HCT116 (cell line): ENCODE measurements around the gene MYOZ2.

ENCODE experiments used
- CBX3 ChIP-seq: IDR thresholded peaks from 2 replicates; pipeline ENCODE4 v1.6.1; 2012; ENCODE audit warnings: low read depth
- CTCF ChIP-seq, 3 experiments: fragments of 200-600 bp in 1 of 3; sonication (generic) in 1 of 3; IDR thresholded peaks in 2 of 3; conservative IDR thresholded peaks in 1 of 3; 2 replicates each; pipeline ENCODE4 v1.5.1; 2012 to 2017; ENCODE audit warnings: low read depth in 2 of 3, low read length in 2 of 3, antibody characterized with exemption in 1 of 3, borderline replicate concordance in 1 of 3, control low read depth in 1 of 3, mild to moderate bottlenecking in 1 of 3, mixed read lengths in 1 of 3, mixed run types in 1 of 3, moderate library complexity in 1 of 3; ENCODE audit not compliant: insufficient read depth in 1 of 3
- POLR2A ChIP-seq: IDR thresholded peaks from 2 replicates; pipeline ENCODE4 v1.7.0; 2011; ENCODE audit warnings: borderline replicate concordance; ENCODE audit not compliant: insufficient read depth, insufficient read length; ENCODE audit errors: extremely low read depth

GRCh38 chr4:119233750-119234149 is 98.1 kb downstream of the MYOZ2 start:
- no peak for TF ChIP-seq CTCF (IDR thresholded peaks at IDR 0.05 in 2 of 3, conservative IDR thresholded peaks at IDR 0.05 in 1 of 3; ENCODE audit: borderline replicate concordance in 1 of 3, insufficient read depth in 1 of 3, low read depth in 2 of 3, low read length in 2 of 3)
- no peak for TF ChIP-seq POLR2A
- no peak for TF ChIP-seq CBX3
